GM12801 (cell line): ENCODE data around the gene F2RL2.

Experiments
- TF ChIP-seq, protein P1 (sequence below): IDR thresholded peaks from one replicate; pipeline ENCODE4 v1.5.1; 2011; ENCODE audit warnings: control low read depth; ENCODE audit not compliant: insufficient read length; ENCODE audit errors: extremely low read depth

The F2RL2 gene

DNA sequence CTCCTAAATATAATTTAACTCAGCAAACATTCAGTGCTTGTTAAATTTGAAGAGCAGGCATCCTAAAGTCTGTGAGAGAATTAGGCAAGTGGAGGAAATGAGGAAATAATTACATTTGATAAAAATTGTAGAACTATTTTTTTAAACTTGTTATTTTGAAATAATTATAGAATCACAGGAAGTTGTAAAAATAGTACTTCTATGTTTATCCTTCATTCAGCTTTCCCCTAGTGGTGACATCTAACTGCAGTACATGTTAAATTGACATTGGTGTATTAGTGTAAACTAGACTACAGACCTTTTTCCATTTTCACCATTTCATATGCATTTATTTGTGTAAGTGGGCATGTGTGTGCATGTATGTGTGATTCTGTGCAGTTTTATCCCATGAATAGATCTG lies 51.6 kb downstream of the F2RL2 start:
- TF ChIP-seq, protein P1, sequence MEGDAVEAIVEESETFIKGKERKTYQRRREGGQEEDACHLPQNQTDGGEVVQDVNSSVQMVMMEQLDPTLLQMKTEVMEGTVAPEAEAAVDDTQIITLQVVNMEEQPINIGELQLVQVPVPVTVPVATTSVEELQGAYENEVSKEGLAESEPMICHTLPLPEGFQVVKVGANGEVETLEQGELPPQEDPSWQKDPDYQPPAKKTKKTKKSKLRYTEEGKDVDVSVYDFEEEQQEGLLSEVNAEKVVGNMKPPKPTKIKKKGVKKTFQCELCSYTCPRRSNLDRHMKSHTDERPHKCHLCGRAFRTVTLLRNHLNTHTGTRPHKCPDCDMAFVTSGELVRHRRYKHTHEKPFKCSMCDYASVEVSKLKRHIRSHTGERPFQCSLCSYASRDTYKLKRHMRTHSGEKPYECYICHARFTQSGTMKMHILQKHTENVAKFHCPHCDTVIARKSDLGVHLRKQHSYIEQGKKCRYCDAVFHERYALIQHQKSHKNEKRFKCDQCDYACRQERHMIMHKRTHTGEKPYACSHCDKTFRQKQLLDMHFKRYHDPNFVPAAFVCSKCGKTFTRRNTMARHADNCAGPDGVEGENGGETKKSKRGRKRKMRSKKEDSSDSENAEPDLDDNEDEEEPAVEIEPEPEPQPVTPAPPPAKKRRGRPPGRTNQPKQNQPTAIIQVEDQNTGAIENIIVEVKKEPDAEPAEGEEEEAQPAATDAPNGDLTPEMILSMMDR, result no peak

DNA sequence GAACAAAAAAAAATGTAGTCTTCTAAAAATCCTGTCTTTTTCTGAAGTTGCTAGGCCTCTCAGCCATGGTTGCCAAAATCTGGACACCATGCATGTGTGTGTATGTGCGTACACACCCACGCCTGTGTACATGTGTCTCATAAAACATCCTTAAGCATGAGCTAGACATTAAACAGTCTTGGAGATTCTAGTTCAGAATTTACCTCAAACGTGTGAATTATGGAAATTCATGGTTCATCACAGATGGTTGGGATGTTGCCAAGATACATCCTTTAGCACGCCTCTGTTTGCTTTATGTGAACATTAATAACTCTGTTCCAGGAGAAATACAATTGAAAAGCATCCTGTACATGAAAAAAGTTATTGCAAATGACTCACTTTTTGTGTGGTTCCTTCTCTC lies 53.0 kb downstream of the F2RL2 start:
- TF ChIP-seq, protein P1, result no peak
